Parathyroid adenoma (tissue), 2 donors: ENCODE data around the gene GSTM5.
A peak's percentile ranks its signal among the peaks of the same experiment; 100 is the strongest.
"Not testable (repeated sequence)": the region's sequence is repeated elsewhere in the genome, so short reads cannot be mapped to it uniquely, and the experiment has no call there.

Experiments used
- H2AFZ ChIP-seq: fragments of 300-600 bp; sonication (generic); one replicate; pipeline ENCODE4 v1.7.0; 2017; ENCODE audit warnings: antibody characterized with exemption, mild to moderate bottlenecking
- H3K27ac ChIP-seq: fragments of 300-600 bp; sonication (generic); one replicate; pipeline ENCODE4 v1.7.0; 2017
- H3K27me3 ChIP-seq: fragments of 300-600 bp; sonication (generic); one replicate; pipeline ENCODE4 v1.7.0; 2017; ENCODE audit warnings: low read length; ENCODE audit not compliant: control insufficient read depth, insufficient read depth
- H3K36me3 ChIP-seq: fragments of 300-600 bp; sonication (generic); one replicate; pipeline ENCODE4 v1.7.0; 2017; ENCODE audit warnings: low read length; ENCODE audit not compliant: control insufficient read depth, insufficient read depth
- H3K4me1 ChIP-seq: fragments of 300-600 bp; sonication (generic); one replicate; pipeline ENCODE4 v1.7.0; 2017; ENCODE audit warnings: control low read depth
- H3K4me2 ChIP-seq: fragments of 300-600 bp; sonication (generic); one replicate; pipeline ENCODE4 v1.7.0; 2017; ENCODE audit warnings: low read length
- H3K4me3 ChIP-seq: fragments of 300-600 bp; sonication (generic); one replicate; pipeline ENCODE4 v1.7.0; 2017; ENCODE audit warnings: low read depth, low read length
- H3K79me2 ChIP-seq: fragments of 300-600 bp; sonication (generic); one replicate; pipeline ENCODE4 v1.7.0; 2017; ENCODE audit warnings: control low read depth
- H3K9ac ChIP-seq: fragments of 300-600 bp; sonication (generic); one replicate; pipeline ENCODE4 v1.7.0; 2017; ENCODE audit warnings: mild to moderate bottlenecking
- H3K9me3 ChIP-seq: fragments of 300-600 bp; sonication (generic); one replicate; pipeline ENCODE4 v1.7.0; 2017; ENCODE audit warnings: low read length; ENCODE audit not compliant: control insufficient read depth
- CTCF ChIP-seq: fragments of 300-600 bp; sonication (generic); IDR thresholded peaks from one replicate; pipeline ENCODE4 v1.7.0; 2017; ENCODE audit warnings: antibody characterized with exemption, mild to moderate bottlenecking
- donor health status: primary hyperparathyroidism.

The GSTM5 gene

GRCh38 chr1:109733236-109733870 is 21.3 kb downstream of the GSTM5 start:
- no peaks in the 10 kb centered on the region for H3K79me2 ChIP-seq
- no peak overlapping the region for H3K9ac ChIP-seq
- no peak for TF ChIP-seq CTCF
- no peak overlapping the region for H3K4me2 ChIP-seq
- H3K4me1 ChIP-seq, result no peaks in the 10 kb centered on the region
- no peaks in the 10 kb centered on the region for H3K9me3 ChIP-seq
- no peak overlapping the region for H2AFZ ChIP-seq
- no peak overlapping the region for H3K27ac ChIP-seq
- no peak overlapping the region for H3K4me3 ChIP-seq
- no peaks in the 10 kb centered on the region for H3K27me3 ChIP-seq
- H3K36me3 ChIP-seq, result no peaks in the 10 kb centered on the region

- no peaks in the 10 kb centered on the region for H3K4me1 ChIP-seq
- no peaks in the 10 kb centered on the region for H3K27me3 ChIP-seq
- H3K36me3 ChIP-seq, result no peaks in the 10 kb centered on the region
- no peaks in the 10 kb centered on the region for H3K9me3 ChIP-seq
- peak overlapping the region; percentile 74 for H3K4me3 ChIP-seq
- peak overlapping the region; percentile 96 for H2AFZ ChIP-seq
- peak overlapping the region; percentile 51 for H3K27ac ChIP-seq
- TF ChIP-seq CTCF, result no peak
- H3K4me2 ChIP-seq, result peak overlapping the region; percentile 78
- no peaks in the 10 kb centered on the region for H3K79me2 ChIP-seq
- H3K9ac ChIP-seq, result no peak overlapping the region
Measured at GRCh38 chr1:109739738-109740614, 27.9 kb downstream of the GSTM5 start.

GRCh38 chr1:109740615-109741373 is 28.7 kb downstream of the GSTM5 start, which contains the start of gene GSTM3:
GSTM3 (minus strand) TSS chr1:109741038; CDS start chr1:109740287, 751 bp downstream.
- no peaks in the 10 kb centered on the region for H3K27me3 ChIP-seq
- H3K4me1 ChIP-seq, result no peaks in the 10 kb centered on the region
- no peaks in the 10 kb centered on the region for H3K9me3 ChIP-seq
- H3K4me3 ChIP-seq, result peak within 1 kb of the TSS; percentile 74
- peak within 1 kb of the TSS; percentile 78 for H3K4me2 ChIP-seq
- TF ChIP-seq CTCF, result no peak
- no peaks in the 10 kb centered on the region for H3K36me3 ChIP-seq
- H2AFZ ChIP-seq, result peak within 1 kb of the TSS; percentile 96
- H3K79me2 ChIP-seq, result no peaks in the 10 kb centered on the region
- no peak within 1 kb of the TSS for H3K9ac ChIP-seq
- H3K27ac ChIP-seq, result peak within 1 kb of the TSS; percentile 51

- not testable (repeated sequence) for H3K27ac ChIP-seq, H3K4me1 ChIP-seq, H3K27me3 ChIP-seq, H3K9ac ChIP-seq, H3K9me3 ChIP-seq, H3K4me3 ChIP-seq, H3K79me2 ChIP-seq, H3K36me3 ChIP-seq, H3K4me2 ChIP-seq, H2AFZ ChIP-seq
Measured at GRCh38 chr1:109748311-109748710, 36.3 kb downstream of the GSTM5 start.

GRCh38 chr1:109749221-109749620 is 37.2 kb downstream of the GSTM5 start:
- Histone ChIP-seq H3K4me3 (no peak overlapping the region), H3K4me2 (no peak overlapping the region), H3K9me3 (no peaks in the 10 kb centered on the region), H3K36me3 (no peaks in the 10 kb centered on the region), H3K27me3 (no peaks in the 10 kb centered on the region), H2AFZ (no peak overlapping the region), H3K27ac (no peak overlapping the region), H3K4me1 (no peaks in the 10 kb centered on the region), H3K9ac (no peak overlapping the region), H3K79me2 (no peaks in the 10 kb centered on the region)
- TF ChIP-seq CTCF, result no peak
